Measurements from ENCODE around the gene ATP6V1E1. TPM values are rescaled to one million over a fixed set of nuclear protein-coding genes. Genes with fewer than 3 reads are reported as not detected.

The ATP6V1E1 gene
- total RNA-seq, 1 donor from 2014 or later, result 59.7 TPM

DNA sequence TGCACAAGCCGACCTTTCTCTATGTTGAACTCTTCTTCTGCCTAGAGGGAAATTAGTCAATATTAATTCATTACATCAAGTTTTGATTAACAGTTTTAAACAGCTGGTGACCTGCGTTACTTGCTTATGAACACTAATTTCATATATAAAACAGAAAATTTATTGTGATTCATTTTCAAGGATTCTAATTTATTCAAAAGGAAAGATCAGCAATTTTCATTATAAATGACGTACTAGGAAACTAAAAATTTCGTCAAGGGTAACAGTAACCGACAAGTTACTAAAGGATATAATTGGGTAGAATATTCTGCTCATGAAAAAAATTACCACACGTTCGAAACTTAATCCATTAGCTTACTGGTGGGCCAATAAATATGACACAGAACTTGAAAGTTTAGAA, 15.3 kb downstream of the ATP6V1E1 start:
- TF ChIP-seq, protein P1, sequence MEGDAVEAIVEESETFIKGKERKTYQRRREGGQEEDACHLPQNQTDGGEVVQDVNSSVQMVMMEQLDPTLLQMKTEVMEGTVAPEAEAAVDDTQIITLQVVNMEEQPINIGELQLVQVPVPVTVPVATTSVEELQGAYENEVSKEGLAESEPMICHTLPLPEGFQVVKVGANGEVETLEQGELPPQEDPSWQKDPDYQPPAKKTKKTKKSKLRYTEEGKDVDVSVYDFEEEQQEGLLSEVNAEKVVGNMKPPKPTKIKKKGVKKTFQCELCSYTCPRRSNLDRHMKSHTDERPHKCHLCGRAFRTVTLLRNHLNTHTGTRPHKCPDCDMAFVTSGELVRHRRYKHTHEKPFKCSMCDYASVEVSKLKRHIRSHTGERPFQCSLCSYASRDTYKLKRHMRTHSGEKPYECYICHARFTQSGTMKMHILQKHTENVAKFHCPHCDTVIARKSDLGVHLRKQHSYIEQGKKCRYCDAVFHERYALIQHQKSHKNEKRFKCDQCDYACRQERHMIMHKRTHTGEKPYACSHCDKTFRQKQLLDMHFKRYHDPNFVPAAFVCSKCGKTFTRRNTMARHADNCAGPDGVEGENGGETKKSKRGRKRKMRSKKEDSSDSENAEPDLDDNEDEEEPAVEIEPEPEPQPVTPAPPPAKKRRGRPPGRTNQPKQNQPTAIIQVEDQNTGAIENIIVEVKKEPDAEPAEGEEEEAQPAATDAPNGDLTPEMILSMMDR (IDR thresholded peaks at IDR 0.05; ENCODE audit: unreplicated experiment), result no peak
- Mint-ChIP-seq H3K9me3 (ENCODE audit: low read depth) (no peaks in the 10 kb centered on the region), H3K4me1 (ENCODE audit: low read depth) (no peaks in the 10 kb centered on the region), H3K4me3 (ENCODE audit: low read depth) (no peak overlapping the region), H3K27ac (no peak overlapping the region), H3K36me3 (ENCODE audit: insufficient read depth) (peaks cover 9% of the 10 kb centered on the region), H3K27me3 (no peaks in the 10 kb centered on the region)
- no peak for DNase-seq (ENCODE audit: low spot score, unreplicated experiment)

DNA sequence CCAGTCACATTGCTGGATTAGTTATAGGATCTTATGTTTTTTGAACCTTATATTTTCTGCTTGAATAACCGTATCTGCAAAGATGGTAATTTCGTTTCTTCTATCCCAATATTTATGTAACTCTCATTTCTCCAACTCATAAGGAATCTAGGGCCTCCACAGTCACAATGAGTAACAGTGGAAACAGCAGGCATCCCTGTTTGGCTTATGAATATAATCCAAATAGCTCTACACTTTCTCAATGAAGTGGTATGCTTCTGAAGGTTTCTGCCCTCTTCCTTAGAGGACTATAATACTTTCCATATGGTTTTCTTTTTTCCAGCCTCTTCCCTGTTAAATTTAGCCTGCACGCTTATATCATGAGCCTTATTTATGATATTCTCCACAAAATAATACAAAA, 16.5 kb downstream of the ATP6V1E1 start:
- no peak for DNase-seq (ENCODE audit: low spot score, unreplicated experiment)
- H3K4me3 Mint-ChIP-seq (ENCODE audit: low read depth), result no peak overlapping the region
- TF ChIP-seq, protein P1 (IDR thresholded peaks at IDR 0.05; ENCODE audit: unreplicated experiment), result no peak
- no peaks in the 10 kb centered on the region for H3K4me1 Mint-ChIP-seq (ENCODE audit: low read depth)
- H3K36me3 Mint-ChIP-seq (ENCODE audit: insufficient read depth), result peaks cover 6% of the 10 kb centered on the region
- H3K27me3 Mint-ChIP-seq, result no peaks in the 10 kb centered on the region
- no peaks in the 10 kb centered on the region for H3K9me3 Mint-ChIP-seq (ENCODE audit: low read depth)
- no peak overlapping the region for H3K27ac Mint-ChIP-seq

DNA sequence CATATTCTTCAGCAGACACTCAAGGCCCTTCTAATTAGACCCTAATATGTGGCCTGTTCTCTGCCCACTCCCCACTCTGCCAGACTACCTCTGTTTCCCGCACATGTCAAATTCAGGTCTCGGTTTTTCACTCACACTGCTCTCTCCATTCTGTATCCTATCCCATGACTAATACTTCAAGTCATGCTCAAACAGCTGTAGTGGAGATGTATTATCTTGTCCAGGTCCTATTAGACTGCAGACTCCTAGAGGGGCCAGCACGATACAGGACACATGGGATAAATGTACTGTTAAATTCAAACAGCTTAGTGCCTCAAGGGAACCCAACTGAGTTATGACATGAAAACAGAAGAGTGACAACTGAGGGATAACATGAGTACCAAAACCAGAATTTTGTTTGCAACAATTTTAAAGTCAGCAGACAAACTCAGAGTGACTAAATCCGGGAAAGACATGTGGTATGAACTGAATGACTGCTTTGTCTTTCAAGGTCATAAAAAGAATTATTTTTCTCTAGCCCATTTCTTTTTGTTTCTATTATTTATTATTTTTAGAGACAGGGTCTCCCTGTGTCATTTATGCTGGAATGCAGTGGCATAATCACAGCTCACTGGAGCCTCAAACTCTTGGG, 20.5 kb downstream of the ATP6V1E1 start:
- Mint-ChIP-seq H3K27ac (no peak overlapping the region), H3K27me3 (no peaks in the 10 kb centered on the region), H3K4me1 (ENCODE audit: low read depth) (no peaks in the 10 kb centered on the region), H3K4me3 (ENCODE audit: low read depth) (no peak overlapping the region), H3K36me3 (ENCODE audit: insufficient read depth) (peaks cover 6% of the 10 kb centered on the region), H3K9me3 (ENCODE audit: low read depth) (no peaks in the 10 kb centered on the region)
- DNase-seq (ENCODE audit: low spot score, unreplicated experiment), result no peak
- TF ChIP-seq, protein P1 (IDR thresholded peaks at IDR 0.05; ENCODE audit: unreplicated experiment), result no peak

DNA sequence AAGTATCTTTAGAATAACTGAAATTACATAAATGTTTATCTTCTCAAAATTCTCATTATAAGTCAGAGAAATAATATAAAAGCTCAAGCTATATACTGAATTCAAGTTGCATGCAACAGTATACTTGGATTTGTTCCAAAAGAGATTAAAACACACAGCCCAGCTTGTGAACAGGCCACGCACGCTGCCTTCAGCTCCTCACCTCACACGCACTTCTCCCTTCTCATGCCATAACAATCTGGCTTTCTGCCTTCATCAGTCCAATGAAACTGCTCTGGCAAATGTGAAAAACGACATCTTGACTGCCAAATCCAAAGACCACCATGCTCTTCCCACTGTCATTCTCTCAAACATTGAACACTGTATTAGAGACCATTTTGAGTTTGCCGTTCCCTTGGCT, 22.1 kb downstream of the ATP6V1E1 start:
- Mint-ChIP-seq H3K27me3 (no peaks in the 10 kb centered on the region), H3K27ac (no peak overlapping the region), H3K4me3 (ENCODE audit: low read depth) (no peak overlapping the region), H3K9me3 (ENCODE audit: low read depth) (no peaks in the 10 kb centered on the region), H3K36me3 (ENCODE audit: insufficient read depth) (peaks cover 1% of the 10 kb centered on the region), H3K4me1 (ENCODE audit: low read depth) (no peaks in the 10 kb centered on the region)
- TF ChIP-seq, protein P1 (IDR thresholded peaks at IDR 0.05; ENCODE audit: unreplicated experiment), result no peak
- no peak for DNase-seq (ENCODE audit: low spot score, unreplicated experiment)

DNA sequence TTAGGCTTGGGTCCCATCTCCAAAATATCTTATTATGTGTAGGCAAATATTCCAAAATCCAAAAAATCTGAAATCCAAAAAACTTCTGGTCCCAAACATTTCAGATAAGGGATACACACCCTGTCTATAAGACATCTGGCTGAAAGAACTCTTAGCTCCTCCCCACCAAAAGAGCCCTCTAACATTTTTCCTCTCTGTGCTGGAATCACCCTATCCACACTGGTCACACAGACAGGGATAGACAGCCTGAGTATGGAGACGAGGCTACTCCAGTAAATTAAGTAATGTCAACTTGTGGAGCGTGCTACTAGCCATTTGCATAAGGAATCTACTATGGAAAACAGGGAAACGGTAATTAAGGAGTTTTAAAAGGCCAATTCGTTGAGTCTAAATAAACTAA, 24.9 kb downstream of the ATP6V1E1 start:
- H3K36me3 Mint-ChIP-seq (ENCODE audit: insufficient read depth), result peaks cover 4% of the 10 kb centered on the region
- no peaks in the 10 kb centered on the region for H3K4me1 Mint-ChIP-seq (ENCODE audit: low read depth)
- no peak for DNase-seq (ENCODE audit: low spot score, unreplicated experiment)
- TF ChIP-seq, protein P1 (IDR thresholded peaks at IDR 0.05; ENCODE audit: unreplicated experiment), result no peak
- H3K27me3 Mint-ChIP-seq, result no peaks in the 10 kb centered on the region
- no peak overlapping the region for H3K27ac Mint-ChIP-seq
- H3K9me3 Mint-ChIP-seq (ENCODE audit: low read depth), result no peaks in the 10 kb centered on the region
- no peak overlapping the region for H3K4me3 Mint-ChIP-seq (ENCODE audit: low read depth)
